ENCODE measurements around the gene CAMK2B.

- TF ChIP-seq, protein P1, sequence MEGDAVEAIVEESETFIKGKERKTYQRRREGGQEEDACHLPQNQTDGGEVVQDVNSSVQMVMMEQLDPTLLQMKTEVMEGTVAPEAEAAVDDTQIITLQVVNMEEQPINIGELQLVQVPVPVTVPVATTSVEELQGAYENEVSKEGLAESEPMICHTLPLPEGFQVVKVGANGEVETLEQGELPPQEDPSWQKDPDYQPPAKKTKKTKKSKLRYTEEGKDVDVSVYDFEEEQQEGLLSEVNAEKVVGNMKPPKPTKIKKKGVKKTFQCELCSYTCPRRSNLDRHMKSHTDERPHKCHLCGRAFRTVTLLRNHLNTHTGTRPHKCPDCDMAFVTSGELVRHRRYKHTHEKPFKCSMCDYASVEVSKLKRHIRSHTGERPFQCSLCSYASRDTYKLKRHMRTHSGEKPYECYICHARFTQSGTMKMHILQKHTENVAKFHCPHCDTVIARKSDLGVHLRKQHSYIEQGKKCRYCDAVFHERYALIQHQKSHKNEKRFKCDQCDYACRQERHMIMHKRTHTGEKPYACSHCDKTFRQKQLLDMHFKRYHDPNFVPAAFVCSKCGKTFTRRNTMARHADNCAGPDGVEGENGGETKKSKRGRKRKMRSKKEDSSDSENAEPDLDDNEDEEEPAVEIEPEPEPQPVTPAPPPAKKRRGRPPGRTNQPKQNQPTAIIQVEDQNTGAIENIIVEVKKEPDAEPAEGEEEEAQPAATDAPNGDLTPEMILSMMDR (IDR thresholded peaks at IDR 0.05; ENCODE audit: low read length), result no peak
- TF ChIP-seq EZH2 (IDR thresholded peaks at IDR 0.05; ENCODE audit: borderline replicate concordance, low read length), result no peak
These were observed 100.3 kb downstream of the CAMK2B start for GRCh38 chr7:44224974-44225565.
